ENCODE results near the gene KRT83. TPM values are rescaled to one million over a fixed set of nuclear protein-coding genes. Genes with fewer than 3 reads are reported as not detected.
A peak's percentile ranks its signal among the peaks of the same experiment; 100 is the strongest.

Gene KRT83
- total RNA-seq, 4 donors from 2014 or later, result not detected

DNA sequence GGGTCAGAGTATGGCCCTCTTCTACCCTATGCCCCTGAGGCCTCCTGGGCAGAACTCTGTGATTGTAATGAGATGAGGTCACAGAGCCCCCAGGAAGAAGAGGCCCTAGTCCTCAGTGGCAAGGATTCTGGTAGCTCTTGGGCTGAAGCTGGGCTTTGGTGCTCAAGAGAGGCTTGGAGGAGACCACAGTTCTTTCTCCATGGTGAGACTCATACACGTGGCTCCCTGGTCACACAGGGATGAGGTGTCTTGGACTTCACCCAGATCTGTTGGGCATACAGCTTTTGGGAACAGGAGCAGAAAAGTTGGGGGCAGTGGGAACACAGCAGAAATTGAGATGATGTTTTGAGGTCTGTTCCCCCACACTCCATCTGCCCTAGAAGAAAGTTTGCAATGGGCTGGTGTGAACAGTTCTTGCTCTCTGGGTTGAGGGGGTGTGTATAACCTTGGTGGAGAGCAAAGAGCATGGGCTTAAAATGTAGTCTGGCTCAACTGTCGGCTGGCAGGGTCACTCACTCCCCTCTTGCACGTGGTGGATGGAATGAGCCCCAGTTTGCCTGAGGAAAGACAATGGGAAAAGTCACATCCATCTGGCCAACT is 46.6 kb downstream of the KRT83 start, which contains the start of gene KRT86:
Gene KRT86, plus strand, starts transcription at position 125 of the 600 bp plus-strand sequence. CDS start 27,272 bp downstream, outside the sequence.
- Histone ChIP-seq H3K4me3 (no peak within 1 kb of the TSS), H3K27me3 (peaks cover 0 to 10% of the 10 kb centered on the region in 2 donors), H3K27ac (no peak within 1 kb of the TSS), H3K4me1 (peaks cover 0 to 12% (median 3%) of the 10 kb centered on the region in 4 donors), H3K36me3 (no peaks in the 10 kb centered on the region), H3K9me3 (no peaks in the 10 kb centered on the region)
- TF ChIP-seq CTCF (IDR thresholded peaks at IDR 0.05), result no peak
- TF ChIP-seq POLR2A (IDR thresholded peaks at IDR 0.05), result no peak
- no peak for TF ChIP-seq EP300 (IDR thresholded peaks at IDR 0.05)
- 67 to 77% methylated on average over 3 of the region's 3 CpGs for WGBS, 2 donors
- DNase-seq (ENCODE audit: low spot score in 2 of 2), result no peak

DNA sequence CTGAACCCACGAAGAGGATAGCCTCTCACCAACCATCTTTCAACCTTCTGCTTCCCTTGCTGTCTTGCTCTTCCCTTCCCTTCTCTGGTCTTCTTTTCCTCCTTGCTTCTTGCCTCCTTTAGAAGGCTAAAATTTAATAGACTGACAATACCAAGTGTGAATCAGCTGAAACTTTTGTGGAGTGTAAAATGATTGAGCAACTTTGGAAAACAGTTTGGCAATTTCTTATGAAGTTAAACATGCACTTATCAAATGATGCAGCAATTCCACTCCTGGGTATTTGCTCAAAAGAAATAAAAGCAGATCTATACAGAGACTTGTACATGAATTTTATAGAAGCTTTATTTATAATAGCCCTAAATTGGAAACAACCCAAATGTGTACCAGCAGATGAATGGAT is 50.0 kb downstream of the KRT83 start:
- Histone ChIP-seq H3K4me3 (no peak overlapping the region), H3K4me1 (no peaks in the 10 kb centered on the region), H3K27me3 (peaks cover 0 to 3% of the 10 kb centered on the region in 2 donors), H3K9me3 (no peaks in the 10 kb centered on the region), H3K27ac (no peak overlapping the region), H3K36me3 (no peaks in the 10 kb centered on the region)
- DNase-seq (ENCODE audit: low spot score in 2 of 2), result no peak
- TF ChIP-seq POLR2A (IDR thresholded peaks at IDR 0.05) (no peak), EP300 (IDR thresholded peaks at IDR 0.05) (no peak)
- WGBS, 2 donors, result 85 to 89% methylated on average over 1 of the region's 1 CpG

DNA sequence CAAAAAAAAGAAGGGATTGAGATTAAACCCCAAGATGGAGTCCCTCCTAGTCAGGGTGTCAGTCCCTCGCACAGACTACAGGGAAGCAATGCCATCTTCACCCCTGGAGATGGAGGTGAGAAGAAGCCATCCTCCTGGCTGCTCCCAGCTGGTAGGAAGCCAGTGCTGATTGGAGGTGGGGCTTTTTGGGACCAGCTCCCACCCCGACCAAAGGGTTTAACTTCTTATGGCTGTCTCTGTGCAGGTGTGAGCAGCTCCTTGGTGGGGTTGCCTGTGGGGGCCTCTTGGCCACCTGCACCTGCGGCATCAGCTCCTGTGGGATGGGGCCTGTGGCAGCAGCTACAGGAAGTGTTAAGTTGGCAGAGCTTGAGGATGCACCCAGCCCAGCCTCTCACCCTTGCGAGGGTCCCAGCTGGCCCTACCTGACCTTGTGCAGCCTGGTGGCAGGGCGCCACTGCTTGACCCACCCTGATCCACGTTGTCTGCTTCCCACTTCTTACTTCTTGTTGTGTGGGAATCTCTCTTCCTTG is 50.6 kb downstream of the KRT83 start:
- whole genome bisulfite sequencing, 2 donors, result 65 to 75% methylated on average over 3 to 6 of the region's 6 CpGs
- TF ChIP-seq EP300 (IDR thresholded peaks at IDR 0.05) (no peak), POLR2A (IDR thresholded peaks at IDR 0.05) (no peak), CTCF (IDR thresholded peaks at IDR 0.05) (no peak)
- DNase-seq (ENCODE audit: low spot score in 2 of 2), result no peak

DNA sequence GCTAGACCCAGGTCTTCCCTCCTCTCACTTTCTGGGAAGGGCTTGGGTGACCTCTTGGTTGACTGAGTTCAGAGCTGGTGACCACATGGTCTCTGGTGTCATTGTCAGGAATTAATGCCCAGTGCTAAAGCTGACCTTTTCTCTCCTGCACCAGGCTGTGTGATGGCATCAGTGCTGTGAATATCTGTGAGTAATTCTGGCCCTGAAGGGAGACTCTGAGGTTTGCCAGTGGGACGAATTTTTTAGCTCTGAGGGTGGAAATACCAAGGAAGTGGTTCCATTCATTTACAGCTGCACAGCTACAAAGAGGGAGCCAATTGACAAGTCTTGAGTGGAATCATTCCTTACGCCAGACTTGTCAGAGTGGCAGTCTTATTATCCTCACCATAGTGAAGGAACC is 53.0 kb downstream of the KRT83 start:
- no peak overlapping the region for H3K4me3 ChIP-seq
- H3K27me3 ChIP-seq, result peaks cover 0 to 3% of the 10 kb centered on the region in 2 donors
- no peaks in the 10 kb centered on the region for H3K9me3 ChIP-seq
- no peak for TF ChIP-seq CTCF (IDR thresholded peaks at IDR 0.05)
- TF ChIP-seq EP300 (IDR thresholded peaks at IDR 0.05), result no peak
- no peak for TF ChIP-seq POLR2A (IDR thresholded peaks at IDR 0.05)
- no peak for DNase-seq (ENCODE audit: low spot score in 2 of 2)
- H3K27ac ChIP-seq, result peak overlapping the region in 1 of 4 donors; percentile 68
- H3K4me1 ChIP-seq, result no peaks in the 10 kb centered on the region
- H3K36me3 ChIP-seq, result no peaks in the 10 kb centered on the region
- WGBS, 2 donors, result 62 to 66% methylated on average over 2 of the region's 2 CpGs

More for the DNA sequence above, 50.6 kb downstream of the KRT83 start:
- H3K9me3 ChIP-seq, result no peaks in the 10 kb centered on the region
- no peaks in the 10 kb centered on the region for H3K4me1 ChIP-seq
- peaks cover 0 to 3% of the 10 kb centered on the region in 2 donors for H3K27me3 ChIP-seq
- H3K4me3 ChIP-seq, result no peak overlapping the region
- H3K36me3 ChIP-seq, result no peaks in the 10 kb centered on the region
- H3K27ac ChIP-seq, result no peak overlapping the region

GRCh38 chr12:52267699-52268098 is 53.5 kb downstream of the KRT83 start:
- peak overlapping the region in 1 of 4 donors; percentile 68 for H3K27ac ChIP-seq
- DNase-seq (ENCODE audit: low spot score in 2 of 2), result no peak
- no peaks in the 10 kb centered on the region for H3K36me3 ChIP-seq
- no peaks in the 10 kb centered on the region for H3K4me1 ChIP-seq
- H3K9me3 ChIP-seq, result no peaks in the 10 kb centered on the region
- TF ChIP-seq CTCF (IDR thresholded peaks at IDR 0.05) (no peak), EP300 (IDR thresholded peaks at IDR 0.05) (no peak), POLR2A (IDR thresholded peaks at IDR 0.05) (no peak)
- H3K4me3 ChIP-seq, result no peak overlapping the region
- WGBS, 2 donors, result 49 to 75% methylated on average over 3 of the region's 3 CpGs
- H3K27me3 ChIP-seq, result peaks cover 0 to 5% of the 10 kb centered on the region in 2 donors

Data from tibial nerve (tissue), 4 donors.